OCI-M1 (cell line): Measurements from ENCODE around the gene COQ8B.
"Not testable (repeated sequence)": the region's sequence is repeated elsewhere in the genome, so short reads cannot be mapped to it uniquely, and the experiment has no call there.

ENCODE experiments used
- DNase-seq: peaks from one replicate; lab custom pipeline; 2025; lab: John Stamatoyannopoulos, UW

Gene COQ8B

GRCh38 chr19:40742477-40742876 lies 25.8 kb upstream of the COQ8B start:
- DNase-seq: no peak

GRCh38 chr19:40741527-40742390 lies 25.1 kb upstream of the COQ8B start:
- DNase-seq: peak; percentile 7

GRCh38 chr19:40740747-40741146 lies 24.1 kb upstream of the COQ8B start:
- DNase-seq: no peak

- DNase-seq: no peak
Measured at GRCh38 chr19:40739871-40740703, 23.4 kb upstream of the COQ8B start.

- no peak for DNase-seq
Measured at GRCh38 chr19:40739030-40739839, 22.5 kb upstream of the COQ8B start.

GRCh38 chr19:40737102-40737644 lies 20.5 kb upstream of the COQ8B start:
- DNase-seq: no peak

GRCh38 chr19:40736661-40737060 lies 20.0 kb upstream of the COQ8B start:
- no peak for DNase-seq

- DNase-seq: no peak
Measured at GRCh38 chr19:40735013-40735771, 18.5 kb upstream of the COQ8B start.

- DNase-seq: no peak
Measured at GRCh38 chr19:40733149-40733548, 16.5 kb upstream of the COQ8B start.

GRCh38 chr19:40732304-40732703 lies 15.6 kb upstream of the COQ8B start:
- DNase-seq: not testable (repeated sequence)

GRCh38 chr19:40730065-40730464 lies 13.4 kb upstream of the COQ8B start:
- DNase-seq: not testable (repeated sequence)

GRCh38 chr19:40726279-40726678 lies 9.6 kb upstream of the COQ8B start:
- no peak for DNase-seq

GRCh38 chr19:40724855-40725254 lies 8.2 kb upstream of the COQ8B start:
- no peak for DNase-seq

- no peak for DNase-seq
Measured at GRCh38 chr19:40724315-40724714, 7.6 kb upstream of the COQ8B start.

- DNase-seq: no peak
Measured at GRCh38 chr19:40723661-40724254, 7.1 kb upstream of the COQ8B start.

GRCh38 chr19:40721936-40722661 lies 5.4 kb upstream of the COQ8B start:
- no peak for DNase-seq

- DNase-seq: no peak
Measured at GRCh38 chr19:40721140-40721486, 4.4 kb upstream of the COQ8B start.

GRCh38 chr19:40719414-40719894 lies 2.8 kb upstream of the COQ8B start:
- no peak for DNase-seq

- peak; percentile 30 for DNase-seq
Measured at GRCh38 chr19:40718774-40719391, 2.2 kb upstream of the COQ8B start.
